Measurements from ENCODE around the gene GRIN2D. TPM values are rescaled to one million over a fixed set of nuclear protein-coding genes. Genes with fewer than 3 reads are reported as not detected.

The GRIN2D gene
- total RNA-seq, 2 experiments from 2014 or later = 0.13 to 0.18 TPM

DNA sequence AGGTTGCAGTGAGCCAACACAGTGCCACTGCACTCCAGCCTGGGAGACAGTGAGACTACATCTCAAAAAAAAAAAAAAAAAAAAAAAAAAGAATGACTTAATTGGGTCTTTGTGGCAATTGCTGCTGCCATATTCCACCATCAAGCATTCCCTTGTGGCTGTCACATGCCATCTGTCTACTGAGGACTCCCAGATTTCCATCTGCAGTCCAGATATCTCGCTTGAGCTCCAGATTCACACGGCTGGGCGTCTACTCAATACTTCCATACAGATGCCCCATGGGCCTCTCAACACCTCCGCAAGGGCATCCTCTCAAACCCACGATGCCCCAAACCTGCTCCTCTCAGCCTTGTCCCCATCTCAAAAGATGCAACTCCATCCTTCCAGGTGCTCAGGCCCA is 42.6 kb upstream of the GRIN2D start:
- Mint-ChIP-seq H3K9me3 (no peaks in the 10 kb centered on the region), H3K27me3 (no peaks in the 10 kb centered on the region), H3K36me3 (ENCODE audit: low read depth) (peaks cover 1% of the 10 kb centered on the region), H3K27ac (no peak overlapping the region), H3K4me3 (no peak overlapping the region), H3K4me1 (ENCODE audit: low read depth) (peaks cover 7% of the 10 kb centered on the region)
- ATAC-seq (no peak), DNase-seq (no peak)
- TF ChIP-seq CTCF (IDR thresholded peaks at IDR 0.05) = no peak
- ChIA-PET POLR2A (interaction anchor here (1.0 to 1.4 kb wide), 2 partner anchors 10 to 90 kb away, joined by 3 read pairs; no protein-coding TSS in a partner anchor), CTCF (interaction anchor here (0.5 to 2.6 kb wide), 14 partner anchors 9 to 258 kb away, joined by 3 to 9 read pairs (median 4); partner anchors contain the start of genes GRIN2D, SYNGR4 and TMEM143)
- intact Hi-C loops (cut with micrococcal nuclease) = no loop called here

DNA sequence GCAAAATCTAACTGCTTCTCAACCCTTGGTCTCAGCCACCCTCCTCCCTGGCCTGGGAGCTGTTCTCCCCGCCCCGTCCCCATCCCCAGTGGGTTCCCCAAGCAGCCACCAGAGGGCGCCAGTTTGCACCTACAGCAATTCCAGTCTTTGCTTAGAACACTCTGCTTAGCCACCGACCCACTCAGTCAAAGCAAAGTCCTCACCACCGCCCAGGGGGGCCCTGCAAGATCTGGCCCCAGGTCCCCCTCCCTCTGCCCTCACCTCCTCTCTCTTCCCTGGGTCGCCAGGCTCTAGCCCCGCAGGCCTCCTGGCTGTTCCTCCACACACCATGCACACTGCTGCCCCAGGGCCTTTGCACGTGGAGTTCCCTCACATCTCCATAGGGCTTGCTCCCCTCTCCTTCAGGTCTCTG is 42.1 kb upstream of the GRIN2D start:
- DNase-seq = peak; percentile 89
- H3K27me3 Mint-ChIP-seq = no peaks in the 10 kb centered on the region
- intact Hi-C loops (cut with micrococcal nuclease) = no loop called here
- POLR2A ChIA-PET = interaction anchor here (1.0 to 1.4 kb wide), 2 partner anchors 9 to 90 kb away, joined by 3 read pairs; no protein-coding TSS in a partner anchor
- no peak overlapping the region for H3K27ac Mint-ChIP-seq
- no peaks in the 10 kb centered on the region for H3K9me3 Mint-ChIP-seq
- H3K36me3 Mint-ChIP-seq (ENCODE audit: low read depth) = peaks cover 1% of the 10 kb centered on the region
- CTCF ChIA-PET = interaction anchor here (0.5 to 2.6 kb wide), 13 partner anchors 9 to 257 kb away, joined by 3 to 9 read pairs (median 4); partner anchors contain the start of genes GRIN2D, SYNGR4 and TMEM143
- peaks cover 7% of the 10 kb centered on the region for H3K4me1 Mint-ChIP-seq (ENCODE audit: low read depth)
- ATAC-seq = peak; percentile 97
- H3K4me3 Mint-ChIP-seq = no peak overlapping the region
- peak; percentile 75 for TF ChIP-seq CTCF (IDR thresholded peaks at IDR 0.05)

GRCh38 chr19:48353677-48354076 is 39.8 kb upstream of the GRIN2D start:
- intact Hi-C loops (cut with micrococcal nuclease) = no loop called here

GRCh38 chr19:48354332-48354992 is 39.0 kb upstream of the GRIN2D start:
- H3K4me3 Mint-ChIP-seq = no peak overlapping the region
- no peaks in the 10 kb centered on the region for H3K27me3 Mint-ChIP-seq
- no peak overlapping the region for H3K27ac Mint-ChIP-seq
- H3K4me1 Mint-ChIP-seq (ENCODE audit: low read depth) = peaks cover 7% of the 10 kb centered on the region
- intact Hi-C loops (cut with micrococcal nuclease) = no loop called here
- H3K36me3 Mint-ChIP-seq (ENCODE audit: low read depth) = peaks cover 9% of the 10 kb centered on the region
- ChIA-PET CTCF (interaction anchor here (1.0 kb wide), 1 partner anchor 40 kb away, joined by 3 read pairs; no protein-coding TSS in a partner anchor), POLR2A (interaction anchor here (1.2 kb wide), 1 partner anchor 254 kb away, joined by 3 read pairs; no protein-coding TSS in a partner anchor)
- no peak for TF ChIP-seq CTCF (IDR thresholded peaks at IDR 0.05)
- DNase-seq = no peak
- no peak for ATAC-seq
- H3K9me3 Mint-ChIP-seq = no peaks in the 10 kb centered on the region

More at GRCh38 chr19:48353677-48354076, 39.8 kb upstream of the GRIN2D start:
- no peak for DNase-seq
- ATAC-seq = no peak
- CTCF ChIA-PET = no interaction called here
- TF ChIP-seq CTCF (IDR thresholded peaks at IDR 0.05) = no peak
- Mint-ChIP-seq H3K4me1 (ENCODE audit: low read depth) (peaks cover 7% of the 10 kb centered on the region), H3K36me3 (ENCODE audit: low read depth) (peaks cover 8% of the 10 kb centered on the region), H3K9me3 (no peaks in the 10 kb centered on the region), H3K4me3 (no peak overlapping the region), H3K27me3 (no peaks in the 10 kb centered on the region), H3K27ac (no peak overlapping the region)
- POLR2A ChIA-PET = interaction anchor here (1.2 kb wide), 1 partner anchor 254 kb away, joined by 3 read pairs; no protein-coding TSS in a partner anchor

GRCh38 chr19:48355365-48355954 is 38.0 kb upstream of the GRIN2D start:
- intact Hi-C loops (cut with micrococcal nuclease) = no loop called here
- no peak for ATAC-seq
- Mint-ChIP-seq H3K36me3 (ENCODE audit: low read depth) (peaks cover 11% of the 10 kb centered on the region), H3K27ac (no peak overlapping the region), H3K9me3 (no peaks in the 10 kb centered on the region), H3K4me1 (ENCODE audit: low read depth) (peaks cover 7% of the 10 kb centered on the region), H3K4me3 (no peak overlapping the region), H3K27me3 (no peaks in the 10 kb centered on the region)
- POLR2A ChIA-PET = no interaction called here
- CTCF ChIA-PET = no interaction called here
- TF ChIP-seq CTCF (IDR thresholded peaks at IDR 0.05) = no peak
- DNase-seq = no peak

Measured in activated CD8-positive, alpha-beta T cell treated with anti-CD3 and anti-CD28 coated beads for 36 hours (primary cell).